Activated CD8-positive, alpha-beta T cell treated with anti-CD3 and anti-CD28 coated beads for 36 hours (primary cell): ENCODE measurements around the gene ADGB. TPM values are rescaled to one million over a fixed set of nuclear protein-coding genes. Genes with fewer than 3 reads are reported as not detected.
"Not testable (repeated sequence)": the region's sequence is repeated elsewhere in the genome, so short reads cannot be mapped to it uniquely, and the experiment has no call there.

ENCODE experiments used
- ATAC-seq: fragments of 200-7000 bp; cut with Tn5 transposase; one replicate; pipeline ENCODE4 v1.10.0; 2021; ENCODE audit warnings: mild to moderate bottlenecking, moderate library complexity
- CTCF ChIA-PET: fragments of 350-600 bp; sonication (Branson Sonifier 250); formaldehyde crosslinking; loops from one replicate; lab custom pipeline; 2021; ENCODE audit warnings: antibody characterized with exemption; lab: Charles Lee
- POLR2A ChIA-PET: fragments of 350-600 bp; sonication (Branson Sonifier 250); formaldehyde crosslinking; loops from one replicate; lab custom pipeline; 2021; ENCODE audit warnings: antibody characterized with exemption; lab: Charles Lee
- DNase-seq: peaks from one replicate; pipeline ENCODE4 v3.0.0-alpha.2; 2020
- H3K27ac Mint-ChIP-seq: one replicate; pipeline ENCODE4 v1.8.0; 2021; ENCODE audit warnings: mild to moderate bottlenecking, mixed read lengths
- H3K27me3 Mint-ChIP-seq: one replicate; pipeline ENCODE4 v1.8.0; 2021; ENCODE audit warnings: mixed read lengths
- H3K36me3 Mint-ChIP-seq: one replicate; pipeline ENCODE4 v1.8.0; 2021; ENCODE audit warnings: low read depth, mixed read lengths
- H3K4me1 Mint-ChIP-seq: one replicate; pipeline ENCODE4 v1.8.0; 2021; ENCODE audit warnings: low read depth, mixed read lengths
- H3K4me3 Mint-ChIP-seq: one replicate; pipeline ENCODE4 v1.8.0; 2021; ENCODE audit warnings: mild to moderate bottlenecking, moderate library complexity, mixed read lengths
- H3K9me3 Mint-ChIP-seq: one replicate; pipeline ENCODE4 v1.8.0; 2021; ENCODE audit warnings: mixed read lengths
- CTCF ChIP-seq: fragments of 200-600 bp; IDR thresholded peaks from one replicate; pipeline ENCODE4 v1.8.0; 2022; ENCODE audit warnings: antibody characterized with exemption, mild to moderate bottlenecking
- intact Hi-C: fragments of 100-400 bp; cut with micrococcal nuclease; formaldehyde crosslinking; loops from one replicate; pipeline ENCODE4 v1.10.0; 2022
- total RNA-seq, 2 experiments: library from RNA; stranded (reverse); gene quantifications; one replicate each; pipeline ENCODE4 v1.2.3, GENCODE V29; 2021

The ADGB gene
- total RNA-seq, 2 experiments from 2014 or later: not detected

- H3K4me1 Mint-ChIP-seq: no peaks in the 10 kb centered on the region
- POLR2A ChIA-PET: interaction anchor here (0.6 kb wide), 1 partner anchor 237 kb away, joined by 3 read pairs; no protein-coding TSS in a partner anchor
- ATAC-seq: no peak
Measured at GRCh38 chr6:146795479-146796133, 196.8 kb downstream of the ADGB start.

GRCh38 chr6:146803167-146803566 lies 204.4 kb downstream of the ADGB start:
- intact Hi-C loops, H3K4me3 Mint-ChIP-seq, H3K27me3 Mint-ChIP-seq, CTCF ChIA-PET, H3K9me3 Mint-ChIP-seq, H3K36me3 Mint-ChIP-seq, H3K27ac Mint-ChIP-seq, POLR2A ChIA-PET, H3K4me1 Mint-ChIP-seq, ATAC-seq, DNase-seq: not testable (repeated sequence)

More at GRCh38 chr6:146795479-146796133, 196.8 kb downstream of the ADGB start:
- peaks cover 5% of the 10 kb centered on the region for H3K9me3 Mint-ChIP-seq
- intact Hi-C loops: no loop called here
- H3K27me3 Mint-ChIP-seq: peaks cover 3% of the 10 kb centered on the region
- no peak for DNase-seq
- TF ChIP-seq CTCF: no peak
- CTCF ChIA-PET: no interaction called here
- no peak overlapping the region for H3K4me3 Mint-ChIP-seq
- H3K27ac Mint-ChIP-seq: no peak overlapping the region
- H3K36me3 Mint-ChIP-seq: no peaks in the 10 kb centered on the region

GRCh38 chr6:146803601-146804000 lies 204.8 kb downstream of the ADGB start:
- DNase-seq (no peak), ATAC-seq (no peak)
- TF ChIP-seq CTCF: no peak
- Mint-ChIP-seq H3K9me3 (no peaks in the 10 kb centered on the region), H3K4me1 (no peaks in the 10 kb centered on the region), H3K27me3 (peaks cover 5% of the 10 kb centered on the region), H3K36me3 (no peaks in the 10 kb centered on the region), H3K27ac (no peak overlapping the region), H3K4me3 (no peak overlapping the region)
- POLR2A ChIA-PET: no interaction called here
- CTCF ChIA-PET: no interaction called here
- intact Hi-C loops: no loop called here

- ChIA-PET CTCF (no interaction called here), POLR2A (interaction anchor here (0.6 kb wide), 1 partner anchor 274 kb away, joined by 3 read pairs; no protein-coding TSS in a partner anchor)
- Mint-ChIP-seq H3K9me3 (no peaks in the 10 kb centered on the region), H3K4me1 (no peaks in the 10 kb centered on the region), H3K27me3 (peaks cover 3% of the 10 kb centered on the region), H3K27ac (no peak overlapping the region), H3K36me3 (no peaks in the 10 kb centered on the region), H3K4me3 (no peak overlapping the region)
- DNase-seq: no peak
- intact Hi-C loops: no loop called here
- ATAC-seq: no peak
- TF ChIP-seq CTCF: no peak
Measured at GRCh38 chr6:146805546-146806325, 207.0 kb downstream of the ADGB start.

- H3K27me3 Mint-ChIP-seq, H3K9me3 Mint-ChIP-seq, H3K36me3 Mint-ChIP-seq, H3K27ac Mint-ChIP-seq, intact Hi-C loops, POLR2A ChIA-PET, H3K4me3 Mint-ChIP-seq, CTCF ChIA-PET, DNase-seq, H3K4me1 Mint-ChIP-seq, ATAC-seq: not testable (repeated sequence)
Measured at GRCh38 chr6:146809014-146809413, 210.2 kb downstream of the ADGB start.

- ATAC-seq, H3K4me3 Mint-ChIP-seq, CTCF ChIA-PET, intact Hi-C loops, POLR2A ChIA-PET, H3K4me1 Mint-ChIP-seq, H3K9me3 Mint-ChIP-seq, H3K27ac Mint-ChIP-seq, H3K36me3 Mint-ChIP-seq, DNase-seq, H3K27me3 Mint-ChIP-seq: not testable (repeated sequence)
Measured at GRCh38 chr6:146812811-146813321, 214.1 kb downstream of the ADGB start.
